Upper lobe of left lung (tissue), 4 donors: ENCODE data around the gene FAM110D.

ENCODE experiments used
- CTCF ChIP-seq, 6 experiments: fragments of 450-650 bp in 4 of 6; fragments of 200-600 bp in 2 of 6; sonication (generic) in 2 of 6; IDR thresholded peaks; one replicate each; pipeline ENCODE4 v1.5.1; 2016 to 2019; ENCODE audit warnings: antibody characterized with exemption in 6 of 6
- EP300 ChIP-seq, 4 donors: sonication (generic); formaldehyde crosslinking; IDR thresholded peaks; one replicate each; pipeline ENCODE4 v1.5.1; 2017; ENCODE audit warnings: antibody characterized with exemption in 4 of 4, control low read depth in 2 of 4
- POLR2A ChIP-seq, 4 donors: fragments of 450-650 bp; IDR thresholded peaks; one replicate each; pipeline ENCODE4 v1.5.1; 2016 to 2017; ENCODE audit warnings: antibody characterized with exemption in 4 of 4, mild to moderate bottlenecking in 2 of 4

- TF ChIP-seq CTCF (IDR thresholded peaks at IDR 0.05): peak in 2 of 6 experiments; percentile 5 to 16
- TF ChIP-seq POLR2A (IDR thresholded peaks at IDR 0.05): peak in 2 of 4 donors; percentile 10 to 28
- TF ChIP-seq EP300 (IDR thresholded peaks at IDR 0.05): no peak
Measured at GRCh38 chr1:26110731-26111529, 47.9 kb upstream of the FAM110D start.
